GM20000 (cell line): ENCODE measurements around the gene NR2C1.

Experiments
- DNase-seq: peaks from one replicate; pipeline ENCODE4 v3.0.0; 2012; ENCODE audit warnings: low spot score
- CTCF ChIP-seq: IDR thresholded peaks from 2 replicates; pipeline ENCODE4 v1.5.1; 2012; ENCODE audit warnings: mild to moderate bottlenecking, control low read depth; ENCODE audit errors: extremely low read depth, missing control alignments

The NR2C1 gene

GRCh38 chr12:95072900-95073697 lies at the start of gene NR2C1:
Gene NR2C1, minus strand, starts transcription at chr12:95073618. Its CDS starts 6,234 bp downstream, at chr12:95067384.
- TF ChIP-seq CTCF = no peak
- peak; percentile 99 for DNase-seq

GRCh38 chr12:95118788-95119179 lies 45.4 kb upstream of the NR2C1 start:
- no peak for DNase-seq
- no peak for TF ChIP-seq CTCF

- no peak for DNase-seq
- no peak for TF ChIP-seq CTCF
Measured at GRCh38 chr12:95118138-95118787, 44.8 kb upstream of the NR2C1 start.

GRCh38 chr12:95117178-95117599 lies 43.8 kb upstream of the NR2C1 start:
- peak; percentile 32 for TF ChIP-seq CTCF
- peak; percentile 65 for DNase-seq

- DNase-seq = no peak
- TF ChIP-seq CTCF = no peak
Measured at GRCh38 chr12:95116773-95117172, 43.4 kb upstream of the NR2C1 start.

- DNase-seq = no peak
- TF ChIP-seq CTCF = no peak
Measured at GRCh38 chr12:95116341-95116740, 42.9 kb upstream of the NR2C1 start.

- no peak for DNase-seq
- TF ChIP-seq CTCF = no peak
Measured at GRCh38 chr12:95115641-95116040, 42.2 kb upstream of the NR2C1 start.
